Measurements from ENCODE around the gene CCDC137. TPM values are rescaled to one million over a fixed set of nuclear protein-coding genes. Genes with fewer than 3 reads are reported as not detected.

CCDC137 gene
- total RNA-seq, 1 experiment from 2014 or later: 8.1 TPM

DNA sequence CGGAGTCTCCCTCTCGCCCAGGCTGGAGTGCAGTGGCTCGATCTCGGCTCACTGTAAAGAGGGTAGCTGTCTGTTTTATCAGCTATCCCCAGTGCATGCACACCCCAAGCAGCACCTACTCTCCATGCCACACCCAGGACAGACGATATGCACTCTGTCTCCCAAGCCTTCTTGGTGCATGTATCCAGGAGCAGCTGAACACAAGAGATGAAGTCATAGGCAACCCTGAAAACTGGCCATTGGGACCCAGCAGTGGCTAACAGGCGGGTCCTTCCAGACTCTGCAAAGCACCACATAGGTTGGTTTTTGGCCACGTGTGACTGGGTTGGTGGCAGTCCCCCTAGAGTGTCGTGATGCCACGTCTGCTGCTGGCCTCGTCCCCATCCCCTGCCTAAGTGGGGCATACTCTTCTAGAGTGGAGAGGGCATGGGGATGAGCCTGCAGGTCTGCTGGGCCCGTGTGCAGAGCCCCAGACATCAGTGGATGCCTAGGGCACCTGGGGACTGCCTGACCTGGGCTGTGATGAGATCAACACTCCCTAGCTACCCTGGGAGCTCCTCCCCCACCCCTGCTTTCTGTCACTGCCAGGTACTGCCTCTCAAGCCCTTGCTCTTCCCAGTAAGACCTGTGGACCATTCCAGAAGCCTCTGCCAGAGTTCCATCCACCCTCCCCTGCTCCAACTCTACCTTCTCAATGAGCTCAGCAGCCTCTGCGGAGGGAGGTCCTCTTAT lies 19.5 kb upstream of the CCDC137 start:
- Histone ChIP-seq H3K79me2 (ENCODE audit: low read length) (no peaks in the 10 kb centered on the region), H3K27me3 (ENCODE audit: low read length) (no peaks in the 10 kb centered on the region), H3K27ac (ENCODE audit: low read length) (no peak overlapping the region), H3K4me1 (ENCODE audit: low read length) (no peaks in the 10 kb centered on the region), H3K9me2 (replicated peaks; ENCODE audit: insufficient read depth, low read length) (no peaks in the 10 kb centered on the region), H3K36me3 (ENCODE audit: insufficient read depth, low read length) (no peaks in the 10 kb centered on the region), H3K4me3 (ENCODE audit: low read length) (no peak overlapping the region), H3K9me3 (ENCODE audit: low read length) (no peaks in the 10 kb centered on the region), H3K4me2 (ENCODE audit: low read depth, low read length, poor library complexity, severe bottlenecking) (no peak overlapping the region), H3K9ac (ENCODE audit: low read length) (no peak overlapping the region), H2AFZ (ENCODE audit: low read length) (no peak overlapping the region), H4K20me1 (ENCODE audit: insufficient read depth, low read depth, low read length) (no peaks in the 10 kb centered on the region)
- DNase-seq: no peak

DNA sequence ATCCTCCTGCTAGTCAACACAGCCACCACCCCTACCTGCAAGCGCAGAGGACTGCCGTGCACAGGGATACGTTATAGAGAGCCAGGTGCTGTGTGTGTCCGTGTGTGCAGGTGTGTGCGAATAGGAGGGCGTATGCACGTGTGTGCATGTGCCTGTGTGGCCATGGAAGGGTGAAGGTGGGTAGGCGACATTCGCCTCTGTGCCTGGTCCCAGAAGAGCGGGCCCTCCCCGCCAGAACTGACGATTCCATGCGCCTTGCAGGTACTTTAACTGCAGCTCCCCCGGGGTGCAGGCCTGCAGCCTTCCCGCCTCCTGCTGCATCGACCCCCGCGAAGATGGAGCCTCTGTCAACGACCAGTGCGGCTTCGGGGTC lies 18.9 kb upstream of the CCDC137 start:
- Histone ChIP-seq H3K36me3 (ENCODE audit: insufficient read depth, low read length) (no peaks in the 10 kb centered on the region), H4K20me1 (ENCODE audit: insufficient read depth, low read depth, low read length) (no peaks in the 10 kb centered on the region), H3K79me2 (ENCODE audit: low read length) (no peaks in the 10 kb centered on the region), H3K27me3 (ENCODE audit: low read length) (no peaks in the 10 kb centered on the region), H3K4me1 (ENCODE audit: low read length) (no peaks in the 10 kb centered on the region), H3K9ac (ENCODE audit: low read length) (no peak overlapping the region), H3K9me3 (ENCODE audit: low read length) (no peaks in the 10 kb centered on the region), H3K4me2 (ENCODE audit: low read depth, low read length, poor library complexity, severe bottlenecking) (no peak overlapping the region), H3K27ac (ENCODE audit: low read length) (no peak overlapping the region), H2AFZ (ENCODE audit: low read length) (no peak overlapping the region), H3K9me2 (replicated peaks; ENCODE audit: insufficient read depth, low read length) (no peaks in the 10 kb centered on the region), H3K4me3 (ENCODE audit: low read length) (no peak overlapping the region)
- no peak for DNase-seq

DNA sequence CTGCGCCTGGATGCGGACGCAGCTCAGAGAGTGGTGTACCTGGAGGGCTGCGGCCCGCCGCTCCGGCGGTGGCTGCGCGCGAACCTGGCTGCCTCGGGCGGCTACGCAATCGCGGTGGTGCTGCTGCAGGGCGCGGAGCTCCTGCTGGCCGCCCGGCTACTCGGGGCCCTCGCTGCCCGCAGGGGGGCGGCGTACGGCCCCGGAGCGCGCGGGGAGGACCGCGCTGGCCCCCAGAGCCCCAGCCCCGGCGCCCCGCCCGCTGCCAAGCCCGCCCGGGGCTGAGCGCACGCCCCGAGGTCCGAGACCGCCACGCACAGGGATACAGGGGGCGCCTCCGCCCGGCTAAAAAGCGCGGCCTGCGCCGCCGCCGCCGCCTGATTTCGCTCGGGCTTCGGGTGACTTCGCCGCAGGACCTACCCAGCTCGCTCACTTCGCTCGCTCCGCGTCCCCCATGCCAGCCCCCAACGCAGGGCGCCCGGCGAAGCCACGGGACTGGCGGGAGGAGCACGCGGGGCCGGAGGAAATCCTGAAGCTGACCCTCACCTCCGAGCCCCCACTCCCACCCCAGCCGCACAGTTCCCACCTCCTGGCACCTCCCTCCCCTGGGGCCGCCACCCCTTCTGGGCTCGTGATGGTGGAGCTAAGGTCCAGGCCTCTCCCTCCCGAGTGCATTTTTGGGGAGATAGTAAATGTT lies 18.4 kb upstream of the CCDC137 start:
- no peak overlapping the region for H2AFZ ChIP-seq (ENCODE audit: low read length)
- no peak overlapping the region for H3K27ac ChIP-seq (ENCODE audit: low read length)
- no peak for DNase-seq
- H3K9me3 ChIP-seq (ENCODE audit: low read length): no peaks in the 10 kb centered on the region
- H3K4me2 ChIP-seq (ENCODE audit: low read depth, low read length, poor library complexity, severe bottlenecking): no peak overlapping the region
- H4K20me1 ChIP-seq (ENCODE audit: insufficient read depth, low read depth, low read length): no peaks in the 10 kb centered on the region
- no peaks in the 10 kb centered on the region for H3K9me2 ChIP-seq (replicated peaks; ENCODE audit: insufficient read depth, low read length)
- no peaks in the 10 kb centered on the region for H3K79me2 ChIP-seq (ENCODE audit: low read length)
- H3K36me3 ChIP-seq (ENCODE audit: insufficient read depth, low read length): no peaks in the 10 kb centered on the region
- H3K9ac ChIP-seq (ENCODE audit: low read length): no peak overlapping the region
- no peaks in the 10 kb centered on the region for H3K4me1 ChIP-seq (ENCODE audit: low read length)
- no peak overlapping the region for H3K4me3 ChIP-seq (ENCODE audit: low read length)
- H3K27me3 ChIP-seq (ENCODE audit: low read length): no peaks in the 10 kb centered on the region

DNA sequence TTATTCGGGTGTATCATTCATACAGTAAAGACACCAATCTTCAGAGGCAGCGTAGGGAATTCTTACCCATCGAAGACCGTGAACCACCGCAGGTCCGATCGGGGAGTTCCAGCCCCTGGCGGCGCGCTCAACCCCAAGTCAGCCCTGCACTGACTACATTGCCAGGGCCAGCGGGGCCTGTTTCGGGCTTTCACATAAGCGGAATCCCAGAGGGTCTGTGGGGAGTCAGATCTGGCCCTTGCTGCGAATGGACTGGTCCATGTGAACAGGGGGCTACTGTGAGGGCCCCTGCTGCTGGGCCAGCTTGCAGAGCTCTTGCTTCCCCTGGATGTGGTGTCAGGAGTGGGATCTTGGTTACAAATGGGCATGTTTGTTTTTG lies 17.8 kb upstream of the CCDC137 start:
- H3K9me2 ChIP-seq (replicated peaks; ENCODE audit: insufficient read depth, low read length): no peaks in the 10 kb centered on the region
- no peaks in the 10 kb centered on the region for H3K36me3 ChIP-seq (ENCODE audit: insufficient read depth, low read length)
- DNase-seq: no peak
- H3K9ac ChIP-seq (ENCODE audit: low read length): no peak overlapping the region
- H3K4me1 ChIP-seq (ENCODE audit: low read length): no peaks in the 10 kb centered on the region
- H2AFZ ChIP-seq (ENCODE audit: low read length): no peak overlapping the region
- no peaks in the 10 kb centered on the region for H4K20me1 ChIP-seq (ENCODE audit: insufficient read depth, low read depth, low read length)
- H3K79me2 ChIP-seq (ENCODE audit: low read length): no peaks in the 10 kb centered on the region
- H3K27ac ChIP-seq (ENCODE audit: low read length): no peak overlapping the region
- H3K27me3 ChIP-seq (ENCODE audit: low read length): no peaks in the 10 kb centered on the region
- no peak overlapping the region for H3K4me2 ChIP-seq (ENCODE audit: low read depth, low read length, poor library complexity, severe bottlenecking)
- H3K4me3 ChIP-seq (ENCODE audit: low read length): no peak overlapping the region
- H3K9me3 ChIP-seq (ENCODE audit: low read length): no peaks in the 10 kb centered on the region

DNA sequence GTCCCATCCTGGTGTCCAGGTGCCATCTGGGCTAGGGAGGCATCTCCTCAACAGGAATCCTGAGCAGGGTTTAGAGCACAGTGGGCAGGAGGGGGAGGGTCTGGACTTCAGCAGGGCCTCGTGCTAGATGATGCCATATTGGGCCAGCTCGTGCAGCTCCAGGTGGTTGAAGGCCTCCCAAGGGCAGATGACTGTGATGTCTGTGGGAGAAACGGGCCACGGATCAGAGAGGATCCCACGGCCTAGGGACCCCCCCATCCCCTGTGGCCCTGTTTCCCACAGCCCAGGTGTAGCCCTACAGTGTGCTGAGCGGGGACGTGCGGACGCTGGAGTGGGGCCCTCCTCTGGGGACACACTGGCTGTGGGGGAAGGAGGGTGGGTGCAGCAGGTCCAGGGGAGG lies 15.6 kb upstream of the CCDC137 start:
- Histone ChIP-seq H2AFZ (ENCODE audit: low read length) (no peak overlapping the region), H3K4me3 (ENCODE audit: low read length) (no peak overlapping the region), H3K36me3 (ENCODE audit: insufficient read depth, low read length) (no peaks in the 10 kb centered on the region), H3K4me2 (ENCODE audit: low read depth, low read length, poor library complexity, severe bottlenecking) (no peak overlapping the region), H3K9me2 (replicated peaks; ENCODE audit: insufficient read depth, low read length) (no peaks in the 10 kb centered on the region), H3K9me3 (ENCODE audit: low read length) (no peaks in the 10 kb centered on the region), H3K4me1 (ENCODE audit: low read length) (no peaks in the 10 kb centered on the region), H3K27me3 (ENCODE audit: low read length) (no peaks in the 10 kb centered on the region), H3K27ac (ENCODE audit: low read length) (no peak overlapping the region), H3K9ac (ENCODE audit: low read length) (no peak overlapping the region), H3K79me2 (ENCODE audit: low read length) (no peaks in the 10 kb centered on the region), H4K20me1 (ENCODE audit: insufficient read depth, low read depth, low read length) (no peaks in the 10 kb centered on the region)
- DNase-seq: no peak

DNA sequence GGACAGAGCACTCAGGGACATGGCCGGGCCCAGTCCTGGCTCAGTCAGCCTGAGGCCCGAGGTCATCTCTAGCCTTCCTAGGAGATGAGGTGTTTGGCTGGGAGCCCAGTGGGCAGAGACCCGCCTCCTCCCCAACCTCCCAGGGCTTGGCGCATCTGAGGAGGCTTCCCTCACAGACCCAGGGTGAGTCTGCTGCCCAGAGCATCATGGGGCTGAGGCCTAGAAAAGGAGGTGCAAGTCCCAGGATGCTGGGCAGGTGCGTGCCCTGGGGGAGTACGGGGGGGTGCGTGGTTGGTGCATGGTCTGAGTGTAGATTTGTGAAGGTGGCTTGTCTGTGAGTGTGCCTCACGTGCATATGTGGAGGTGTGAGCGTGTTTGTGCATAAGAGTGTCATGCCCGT lies 14.8 kb upstream of the CCDC137 start:
- H3K9me2 ChIP-seq (replicated peaks; ENCODE audit: insufficient read depth, low read length): no peaks in the 10 kb centered on the region
- no peak overlapping the region for H3K4me3 ChIP-seq (ENCODE audit: low read length)
- H4K20me1 ChIP-seq (ENCODE audit: insufficient read depth, low read depth, low read length): no peaks in the 10 kb centered on the region
- no peaks in the 10 kb centered on the region for H3K4me1 ChIP-seq (ENCODE audit: low read length)
- H3K36me3 ChIP-seq (ENCODE audit: insufficient read depth, low read length): no peaks in the 10 kb centered on the region
- H3K4me2 ChIP-seq (ENCODE audit: low read depth, low read length, poor library complexity, severe bottlenecking): no peak overlapping the region
- no peaks in the 10 kb centered on the region for H3K27me3 ChIP-seq (ENCODE audit: low read length)
- DNase-seq: no peak
- no peaks in the 10 kb centered on the region for H3K9me3 ChIP-seq (ENCODE audit: low read length)
- no peaks in the 10 kb centered on the region for H3K79me2 ChIP-seq (ENCODE audit: low read length)
- H2AFZ ChIP-seq (ENCODE audit: low read length): no peak overlapping the region
- no peak overlapping the region for H3K27ac ChIP-seq (ENCODE audit: low read length)
- H3K9ac ChIP-seq (ENCODE audit: low read length): no peak overlapping the region

DNA sequence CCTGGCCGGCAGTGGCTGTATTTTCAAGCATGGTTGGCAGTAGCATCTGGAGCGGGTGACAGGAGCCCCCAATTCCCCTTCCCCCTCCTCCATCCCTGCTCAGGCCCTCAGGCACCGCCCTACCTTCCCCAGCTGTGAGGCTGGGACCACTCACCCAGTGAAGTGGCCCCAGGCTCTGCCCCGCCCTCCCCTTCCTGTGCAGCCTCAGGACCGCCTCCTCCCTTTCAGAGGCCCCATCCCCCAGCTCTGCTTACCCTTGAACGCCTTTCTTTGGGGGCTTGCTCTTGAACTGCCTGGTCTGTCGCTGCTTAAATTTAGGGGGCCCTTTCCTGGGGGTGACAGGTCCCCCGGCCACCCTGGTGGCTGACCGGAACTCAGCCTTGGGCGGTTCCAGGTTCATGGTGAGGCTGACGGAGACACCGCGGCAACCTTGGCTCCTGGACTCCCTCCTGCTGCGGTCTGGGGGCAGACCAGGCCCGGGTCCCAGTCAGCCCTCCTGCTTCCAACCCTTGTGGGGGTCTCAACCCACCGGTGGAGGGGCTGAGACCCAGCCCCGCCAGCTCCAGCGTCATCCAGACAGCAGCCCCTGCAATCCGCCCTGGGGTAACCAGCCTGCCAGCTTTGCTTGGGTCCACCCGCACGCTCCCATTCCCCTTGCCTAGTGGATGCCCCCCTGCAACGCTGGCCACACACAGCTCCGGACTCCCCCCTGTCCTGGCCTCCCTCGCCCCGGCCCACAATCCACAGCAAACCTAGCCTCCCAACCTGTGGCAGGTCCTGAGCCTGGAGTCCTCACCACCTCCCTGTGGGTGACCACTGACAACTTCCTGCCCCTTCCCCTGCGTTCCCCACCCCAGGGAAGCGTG lies 13.4 kb upstream of the CCDC137 start:
- H3K4me3 ChIP-seq (ENCODE audit: low read length): no peak overlapping the region
- H3K27ac ChIP-seq (ENCODE audit: low read length): no peak overlapping the region
- no peak overlapping the region for H3K9ac ChIP-seq (ENCODE audit: low read length)
- H2AFZ ChIP-seq (ENCODE audit: low read length): no peak overlapping the region
- DNase-seq: no peak
- H4K20me1 ChIP-seq (ENCODE audit: insufficient read depth, low read depth, low read length): no peaks in the 10 kb centered on the region
- no peaks in the 10 kb centered on the region for H3K9me2 ChIP-seq (replicated peaks; ENCODE audit: insufficient read depth, low read length)
- no peaks in the 10 kb centered on the region for H3K9me3 ChIP-seq (ENCODE audit: low read length)
- H3K4me1 ChIP-seq (ENCODE audit: low read length): no peaks in the 10 kb centered on the region
- no peaks in the 10 kb centered on the region for H3K79me2 ChIP-seq (ENCODE audit: low read length)
- H3K27me3 ChIP-seq (ENCODE audit: low read length): no peaks in the 10 kb centered on the region
- H3K4me2 ChIP-seq (ENCODE audit: low read depth, low read length, poor library complexity, severe bottlenecking): no peak overlapping the region
- no peaks in the 10 kb centered on the region for H3K36me3 ChIP-seq (ENCODE audit: insufficient read depth, low read length)

DNA sequence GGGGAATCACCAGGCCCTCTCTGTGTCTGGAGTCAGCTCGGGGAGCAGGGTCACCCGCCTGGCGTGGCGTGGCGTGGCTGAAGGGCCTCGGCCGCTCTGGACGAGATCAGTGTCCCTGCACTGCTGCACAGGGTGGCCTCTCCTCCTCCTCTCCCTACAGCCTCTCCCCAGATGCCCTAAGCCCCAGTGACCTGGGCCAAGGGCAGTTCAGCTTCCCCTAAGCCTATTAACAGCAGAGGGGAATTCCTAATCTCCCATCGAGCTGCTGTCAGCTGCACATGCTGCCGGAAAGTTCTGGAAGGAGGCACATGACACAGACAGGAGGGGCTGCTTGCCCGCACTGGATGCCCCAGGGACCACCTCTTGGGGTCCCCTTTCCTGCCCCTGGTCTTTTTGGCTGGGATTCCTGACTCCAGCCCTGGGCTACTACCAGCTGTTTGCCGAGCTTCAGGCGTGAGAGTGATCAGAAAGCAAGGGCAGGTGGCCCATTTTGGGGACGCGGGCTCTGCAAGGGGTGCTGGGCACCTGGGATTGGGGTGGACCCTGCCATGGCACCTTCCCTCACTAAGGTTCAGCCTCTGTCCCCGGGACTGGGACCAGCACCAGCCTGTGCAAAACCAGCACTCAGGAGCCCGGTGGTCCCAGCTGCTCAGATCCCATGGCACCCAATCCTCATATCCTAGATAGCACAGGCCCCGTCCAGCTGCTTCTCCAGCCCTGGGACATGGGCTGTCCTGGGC lies 11.0 kb upstream of the CCDC137 start:
- Histone ChIP-seq H3K27me3 (ENCODE audit: low read length) (no peaks in the 10 kb centered on the region), H3K9ac (ENCODE audit: low read length) (no peak overlapping the region), H3K79me2 (ENCODE audit: low read length) (no peaks in the 10 kb centered on the region)

More for the DNA sequence above, 11.0 kb upstream of the CCDC137 start:
- no peaks in the 10 kb centered on the region for H3K36me3 ChIP-seq (ENCODE audit: insufficient read depth, low read length)
- no peaks in the 10 kb centered on the region for H3K9me3 ChIP-seq (ENCODE audit: low read length)
- H3K4me1 ChIP-seq (ENCODE audit: low read length): no peaks in the 10 kb centered on the region
- H3K4me2 ChIP-seq (ENCODE audit: low read depth, low read length, poor library complexity, severe bottlenecking): no peak overlapping the region
- no peak overlapping the region for H2AFZ ChIP-seq (ENCODE audit: low read length)
- H3K9me2 ChIP-seq (replicated peaks; ENCODE audit: insufficient read depth, low read length): no peaks in the 10 kb centered on the region
- no peak overlapping the region for H3K27ac ChIP-seq (ENCODE audit: low read length)
- H3K4me3 ChIP-seq (ENCODE audit: low read length): no peak overlapping the region
- no peaks in the 10 kb centered on the region for H4K20me1 ChIP-seq (ENCODE audit: insufficient read depth, low read depth, low read length)
- DNase-seq: no peak
